Cardiac fibroblast (primary cell): ENCODE measurements around the gene ATP6V0D1.

ENCODE experiments used
- DNase-seq, 2 donors: peaks; one replicate each; pipeline versions ENCODE4 v3.0.0 to v3.0.0-alpha.2; 2010; ENCODE audit warnings: low read depth in 2 of 2
- H3K4me3 ChIP-seq, 2 donors: replicated peaks in 1 of 2; 1 replicate in 1 of 2; 2 replicates in 1 of 2; pipeline ENCODE4 v1.5.1; 2011; ENCODE audit warnings: low read depth in 2 of 2, low read length in 2 of 2, mild to moderate bottlenecking in 2 of 2, moderate library complexity in 1 of 2
- CTCF ChIP-seq: IDR thresholded peaks from one replicate; pipeline ENCODE4 v1.5.1; 2011; ENCODE audit warnings: low read depth, mild to moderate bottlenecking, low read length, inconsistent platforms

The ATP6V0D1 gene

GRCh38 chr16:67468731-67469130 is 12.2 kb downstream of the ATP6V0D1 start:
- TF ChIP-seq CTCF, result no peak

GRCh38 chr16:67466581-67466980 is 14.4 kb downstream of the ATP6V0D1 start:
- no peak for TF ChIP-seq CTCF
- H3K4me3 ChIP-seq, result no peak overlapping the region
- no peak for DNase-seq

More at GRCh38 chr16:67468731-67469130, 12.2 kb downstream of the ATP6V0D1 start:
- H3K4me3 ChIP-seq, result no peak overlapping the region
- no peak for DNase-seq

- no peak for DNase-seq
- TF ChIP-seq CTCF, result no peak
- no peak overlapping the region for H3K4me3 ChIP-seq
Observed at GRCh38 chr16:67464565-67464964, 16.4 kb downstream of the ATP6V0D1 start.

- no peak for TF ChIP-seq CTCF
- DNase-seq, result no peak
- H3K4me3 ChIP-seq, result no peak overlapping the region
Observed at GRCh38 chr16:67463691-67464090, 17.3 kb downstream of the ATP6V0D1 start.

GRCh38 chr16:67463059-67463458 is 17.9 kb downstream of the ATP6V0D1 start:
- H3K4me3 ChIP-seq, result no peak overlapping the region
- TF ChIP-seq CTCF, result no peak
- DNase-seq, result no peak

GRCh38 chr16:67462279-67462655 is 18.7 kb downstream of the ATP6V0D1 start:
- DNase-seq, result no peak
- TF ChIP-seq CTCF, result no peak
- no peak overlapping the region for H3K4me3 ChIP-seq

- TF ChIP-seq CTCF, result no peak
- no peak for DNase-seq
Observed at GRCh38 chr16:67461600-67462278, 19.2 kb downstream of the ATP6V0D1 start.

More at GRCh38 chr16:67461600-67462278, 19.2 kb downstream of the ATP6V0D1 start:
- H3K4me3 ChIP-seq, result no peak overlapping the region
